Heart right ventricle (tissue), 16 donors: ENCODE measurements around the gene MTURN. TPM values are rescaled to one million over a fixed set of nuclear protein-coding genes. Genes with fewer than 3 reads are reported as not detected.

ENCODE experiments used
- ATAC-seq, 8 donors: fragments of 200-7000 bp; cut with Tn5 transposase; one replicate each; pipeline ENCODE4 v1.9.1; 2020; ENCODE audit warnings: mild to moderate bottlenecking in 8 of 8, moderate library complexity in 8 of 8, moderate number of reproducible peaks in 1 of 8
- DNase-seq, 2 donors: peaks; one replicate each; pipeline ENCODE4 v3.0.0-alpha.2; 2020
- H3K27ac ChIP-seq, 10 donors: fragments of 200-600 bp; sonication (generic) in 2 of 10; one replicate each; pipeline versions ENCODE4 v1.5.0 to v1.8.0; 2020 to 2022; ENCODE audit warnings: mild to moderate bottlenecking in 3 of 10
- H3K27me3 ChIP-seq, 7 donors: fragments of 200-600 bp; one replicate each; pipeline ENCODE4 v1.8.0; 2021 to 2022; ENCODE audit warnings: mild to moderate bottlenecking in 2 of 7
- H3K36me3 ChIP-seq, 9 donors: fragments of 200-600 bp; sonication (generic) in 1 of 9; one replicate each; pipeline versions ENCODE4 v1.5.0 to v1.8.0; 2020 to 2022; ENCODE audit warnings: mild to moderate bottlenecking in 2 of 9
- H3K4me1 ChIP-seq, 9 donors: fragments of 200-600 bp; sonication (generic) in 1 of 9; one replicate each; pipeline versions ENCODE4 v1.5.0 to v1.8.0; 2020 to 2022; ENCODE audit warnings: mild to moderate bottlenecking in 4 of 9
- H3K4me3 ChIP-seq, 10 donors: fragments of 200-600 bp; sonication (generic) in 2 of 10; one replicate each; pipeline versions ENCODE4 v1.5.0 to v1.8.0; 2020 to 2022; ENCODE audit warnings: mild to moderate bottlenecking in 7 of 10, moderate library complexity in 2 of 10
- H3K9me3 ChIP-seq, 11 donors: fragments of 200-600 bp in 10 of 11; sonication (generic) in 2 of 11; one replicate each; pipeline versions ENCODE4 v1.5.0 to v1.8.0; 2013 to 2022; ENCODE audit warnings: mild to moderate bottlenecking in 2 of 11, control low read depth in 1 of 11, moderate library complexity in 1 of 11
- WGBS, 2 donors: extraction: QIAGEN DNeasy Blood & Tissue Kit; methylation state at CpG; one replicate each; pipeline ENCODE4 v1.1.7; 2013; ENCODE audit warnings: inconsistent platforms in 1 of 2; 5-methylcytosine and 5-hydroxymethylcytosine counted together
- intact Hi-C, 10 donors: fragments of 100-400 bp; cut with DNase I; formaldehyde crosslinking; loops; one replicate each; pipeline versions ENCODE4 v1.11.1 to v1.14.2; 2022
- polyA plus RNA-seq, 2 donors: library from polyadenylated mRNA; stranded (reverse); fragments of 200-250 nt; gene quantifications; one replicate each; pipeline ENCODE4 v1.2.3, GENCODE V29; 2013
- total RNA-seq, 10 donors: library from RNA; stranded (reverse); fragmentation: NEBNext Ultra II Directional in 3 of 10; extraction: Animal tissue kit (Norgen Biotek cat#: 25700) in 3 of 10; gene quantifications; one replicate each; pipeline versions ENCODE4 v1.2.1 to v1.2.4, GENCODE V29; 2021 to 2023
- TF ChIP-seq, protein P1 (sequence below), 9 donors: fragments of 200-600 bp; sonication (generic) in 2 of 9; IDR thresholded peaks; one replicate each; pipeline versions ENCODE4 v1.5.0 to v1.8.0; 2021 to 2022; ENCODE audit warnings: antibody characterized with exemption in 9 of 9, mild to moderate bottlenecking in 5 of 9, moderate library complexity in 1 of 9
- donor health status: Arrhythmogenic right ventricular cardiomyopathy.
- donor health status: ischemic (EF 13 %, LVEDD 7.1; RV severe dilation, severe dysfunction).
- donor health status: healthy with polysubstance abuse.
- donor health status: DM: no; HTN: yes; CAD: no.
- donor health status: DM: no; HTN: no; CAD: no.
- donor health status: ischemic (EF 25% LVEDD 6.9; RV normal size, moderate dysfunction).
- donor health status: ischemic (EF 25% LVEDD 5.7; RV mildly dilated, moderate dysfunction).
- donor health status: healthy.
- donor health status: DM: yes; HTN: yes; CAD: no.
- donor health status: Ischemic cardiomyopathy.
- donor health status: ischemic (EF 35%, LVEDD 5.7; RV mildly dilated, moderate dysfunction).
- donor health status: nonischemic (EF 11% LVEDD 7.7; RV severe dilation, severe dysfunction).
- donor health status: DM: yes; HTN: yes; CAD: no.
- donor health status: PGD.
- donor health status: ischemic (EF 29% LVEDD 5.4; RV normal size, mild dysfunction).
- donor health status: nonischemic (EF 23%, LVEDD 6.1; RV moderate dilation, normal function).

MTURN gene
- total and polyA plus RNA-seq, 12 donors, result 8.8 to 46.4 (median 29.0) TPM

DNA sequence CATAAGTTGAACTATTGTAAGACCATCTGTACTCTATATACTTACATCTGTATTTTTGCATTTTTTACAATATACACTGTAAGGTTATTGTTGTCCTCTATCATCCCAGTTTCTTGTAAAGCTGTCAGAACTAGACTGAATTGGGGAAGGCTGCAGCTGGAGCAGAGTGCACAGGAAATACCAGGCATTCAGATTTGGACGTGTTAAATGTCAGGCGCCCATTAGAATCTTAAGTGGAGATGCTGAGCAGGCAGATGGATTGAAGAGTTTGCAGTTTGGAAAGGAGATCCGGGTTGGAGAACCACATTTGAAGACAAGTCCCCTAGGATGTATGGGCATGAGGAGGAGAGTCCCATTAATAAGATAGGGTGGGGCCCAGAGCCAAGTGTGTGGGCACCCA lies 40.4 kb downstream of the MTURN start:
- ATAC-seq (no peak), DNase-seq (no peak)
- no peaks in the 10 kb centered on the region for H3K27me3 ChIP-seq
- peaks cover 11 to 96% (median 49%) of the 10 kb centered on the region in 9 donors for H3K4me1 ChIP-seq
- no peak overlapping the region for H3K4me3 ChIP-seq
- H3K36me3 ChIP-seq, result no peaks in the 10 kb centered on the region
- intact Hi-C loops, result loop anchor here in 1 of 10 donors (10.0 kb wide), 1 partner anchor 80 kb away; no protein-coding TSS in a partner anchor
- TF ChIP-seq, protein P1, sequence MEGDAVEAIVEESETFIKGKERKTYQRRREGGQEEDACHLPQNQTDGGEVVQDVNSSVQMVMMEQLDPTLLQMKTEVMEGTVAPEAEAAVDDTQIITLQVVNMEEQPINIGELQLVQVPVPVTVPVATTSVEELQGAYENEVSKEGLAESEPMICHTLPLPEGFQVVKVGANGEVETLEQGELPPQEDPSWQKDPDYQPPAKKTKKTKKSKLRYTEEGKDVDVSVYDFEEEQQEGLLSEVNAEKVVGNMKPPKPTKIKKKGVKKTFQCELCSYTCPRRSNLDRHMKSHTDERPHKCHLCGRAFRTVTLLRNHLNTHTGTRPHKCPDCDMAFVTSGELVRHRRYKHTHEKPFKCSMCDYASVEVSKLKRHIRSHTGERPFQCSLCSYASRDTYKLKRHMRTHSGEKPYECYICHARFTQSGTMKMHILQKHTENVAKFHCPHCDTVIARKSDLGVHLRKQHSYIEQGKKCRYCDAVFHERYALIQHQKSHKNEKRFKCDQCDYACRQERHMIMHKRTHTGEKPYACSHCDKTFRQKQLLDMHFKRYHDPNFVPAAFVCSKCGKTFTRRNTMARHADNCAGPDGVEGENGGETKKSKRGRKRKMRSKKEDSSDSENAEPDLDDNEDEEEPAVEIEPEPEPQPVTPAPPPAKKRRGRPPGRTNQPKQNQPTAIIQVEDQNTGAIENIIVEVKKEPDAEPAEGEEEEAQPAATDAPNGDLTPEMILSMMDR (IDR thresholded peaks at IDR 0.05), result no peak
- 11 to 24% methylated on average over 3 of the region's 3 CpGs for WGBS, 2 donors
- H3K9me3 ChIP-seq, result no peaks in the 10 kb centered on the region
- peak overlapping the region in 5 of 10 donors; percentile 80 to 88 (median 84) for H3K27ac ChIP-seq

DNA sequence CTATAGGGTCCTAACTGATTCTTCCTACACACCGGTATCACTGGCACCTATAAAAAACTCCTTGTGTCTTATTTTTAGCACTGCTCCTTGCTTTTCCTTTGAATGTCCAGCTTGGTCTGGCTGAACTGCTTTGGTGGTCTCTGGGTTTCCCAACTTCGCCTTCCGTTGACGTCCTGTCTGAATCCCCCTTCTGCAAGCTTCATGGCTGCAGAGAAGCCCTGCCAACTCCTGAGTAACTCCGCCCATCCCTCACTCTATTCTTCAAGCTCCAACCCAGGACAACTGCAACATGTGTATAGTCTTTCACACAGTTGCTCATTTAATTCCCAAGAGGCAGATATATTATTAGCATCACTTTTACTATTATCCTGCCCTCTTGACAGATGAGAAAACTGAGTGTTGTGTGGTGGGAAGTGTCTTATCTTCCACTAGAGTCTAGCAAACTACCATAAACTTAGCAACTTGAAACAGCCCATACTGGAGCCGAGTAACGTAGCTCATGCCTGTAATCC lies 40.9 kb downstream of the MTURN start:
- H3K27ac ChIP-seq, result peak overlapping the region in 2 of 10 donors; percentile 80 to 88
- peaks cover 11 to 91% (median 49%) of the 10 kb centered on the region in 9 donors for H3K4me1 ChIP-seq
- 72 to 79% methylated on average over 7 of the region's 7 CpGs for WGBS, 2 donors
- H3K27me3 ChIP-seq, result no peaks in the 10 kb centered on the region
- ATAC-seq (no peak), DNase-seq (no peak)
- intact Hi-C loops, result loop anchor here in 1 of 10 donors (10.0 kb wide), 1 partner anchor 79 kb away; no protein-coding TSS in a partner anchor
- no peaks in the 10 kb centered on the region for H3K9me3 ChIP-seq
- H3K4me3 ChIP-seq, result no peak overlapping the region
- TF ChIP-seq, protein P1 (IDR thresholded peaks at IDR 0.05), result no peak
- H3K36me3 ChIP-seq, result no peaks in the 10 kb centered on the region

DNA sequence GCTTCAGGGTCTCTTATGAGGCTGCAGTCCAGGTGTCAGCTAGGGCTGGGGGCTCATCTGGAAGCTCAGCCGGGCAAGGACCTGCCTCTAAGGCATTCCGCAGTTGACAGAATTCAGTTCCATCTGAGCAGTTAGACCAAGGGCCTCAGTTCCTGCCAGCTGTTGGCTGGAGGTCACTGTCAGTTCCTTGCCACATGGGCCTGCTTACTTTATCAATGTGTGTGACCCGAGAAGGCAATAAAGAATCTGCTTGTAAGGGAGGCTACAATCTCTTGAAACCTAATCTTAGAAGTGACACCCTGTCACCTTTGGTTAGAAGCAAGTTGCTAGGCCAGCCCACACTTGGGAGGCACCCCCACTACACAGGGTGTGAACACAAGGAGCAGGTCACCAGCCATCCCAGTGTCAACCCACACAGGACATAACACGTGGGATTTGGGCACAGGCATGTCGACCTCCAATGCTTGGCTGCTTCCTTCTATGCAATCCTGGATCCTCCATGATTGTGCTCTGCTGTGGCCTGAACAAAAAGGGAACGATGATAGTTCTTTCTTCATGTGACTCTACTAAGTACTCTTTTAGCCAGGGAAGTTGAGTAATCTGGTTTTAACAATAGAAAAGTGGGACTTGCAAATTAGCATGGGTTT lies 41.8 kb downstream of the MTURN start:
- intact Hi-C loops, result loop anchor here in 1 of 10 donors (10.0 kb wide), 1 partner anchor 78 kb away; no protein-coding TSS in a partner anchor
- 72 to 78% methylated on average over 6 of the region's 6 CpGs for WGBS, 2 donors
- peak overlapping the region in 1 of 10 donors; percentile 59 for H3K27ac ChIP-seq
- DNase-seq (no peak), ATAC-seq (no peak)
- TF ChIP-seq, protein P1 (IDR thresholded peaks at IDR 0.05), result no peak
- H3K4me3 ChIP-seq, result no peak overlapping the region
- peaks cover 11 to 82% (median 50%) of the 10 kb centered on the region in 9 donors for H3K4me1 ChIP-seq
- H3K27me3 ChIP-seq, result no peaks in the 10 kb centered on the region
- H3K36me3 ChIP-seq, result no peaks in the 10 kb centered on the region
- H3K9me3 ChIP-seq, result no peaks in the 10 kb centered on the region

DNA sequence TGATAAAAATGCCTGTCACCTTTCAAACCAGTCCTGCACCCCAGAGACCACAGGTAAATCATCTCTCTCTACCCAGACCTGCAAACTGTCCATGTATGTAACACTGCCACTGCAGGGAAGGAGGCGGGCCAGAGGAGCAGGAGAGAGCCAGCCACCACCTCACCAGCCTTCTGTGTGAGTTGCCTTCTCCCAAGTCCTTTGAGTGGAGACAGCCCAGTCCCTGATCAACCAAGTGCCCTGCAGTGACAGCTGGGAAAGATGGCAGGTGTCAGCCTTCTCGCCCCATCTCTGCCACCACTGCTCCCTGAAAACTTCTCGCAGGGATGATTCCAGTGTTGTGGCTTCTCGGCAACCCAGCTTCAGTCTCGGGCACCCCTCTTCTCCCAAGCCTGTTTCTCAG lies 42.4 kb downstream of the MTURN start:
- Histone ChIP-seq H3K4me1 (peaks cover 11 to 78% (median 50%) of the 10 kb centered on the region in 9 donors), H3K36me3 (no peaks in the 10 kb centered on the region), H3K4me3 (no peak overlapping the region), H3K27ac (peak overlapping the region in 1 of 10 donors; percentile 55), H3K27me3 (no peaks in the 10 kb centered on the region), H3K9me3 (no peaks in the 10 kb centered on the region)
- DNase-seq (no peak), ATAC-seq (no peak)
- TF ChIP-seq, protein P1 (IDR thresholded peaks at IDR 0.05), result no peak
- intact Hi-C loops, result loop anchor here in 1 of 10 donors (10.0 kb wide), 1 partner anchor 78 kb away; no protein-coding TSS in a partner anchor
- 98 to 99% methylated on average over 5 of the region's 5 CpGs for WGBS, 2 donors
